Measurements from ENCODE around the gene DAPP1.

Gene DAPP1

DNA sequence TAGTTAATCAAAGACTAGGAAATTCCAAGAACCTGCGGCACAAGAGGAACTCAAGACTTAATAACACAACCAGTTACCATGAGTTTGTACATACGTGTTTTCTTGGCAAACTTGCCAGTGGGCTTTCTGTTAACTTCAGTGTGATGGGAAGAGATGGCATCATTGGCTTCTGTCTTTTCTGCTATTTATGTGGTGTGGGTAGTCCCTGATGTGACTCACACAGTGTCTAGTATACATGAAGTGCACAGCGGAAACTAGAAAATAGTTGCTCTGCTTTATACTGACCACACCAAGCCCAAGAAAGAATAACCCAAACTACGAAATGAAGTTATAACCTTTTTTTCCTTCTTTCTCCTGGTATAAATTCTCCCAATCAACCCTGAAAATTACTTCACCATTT, 24.5 kb downstream of the DAPP1 start:
- Histone ChIP-seq H3K9me3 (ENCODE audit: control insufficient read depth, insufficient read depth, low read depth, low read length) (no peaks in the 10 kb centered on the region), H3K27me3 (ENCODE audit: control insufficient read depth, insufficient read depth, low read length) (no peaks in the 10 kb centered on the region), H3K36me3 (ENCODE audit: control insufficient read depth, insufficient read depth, low read length) (no peaks in the 10 kb centered on the region), H3K4me3 (ENCODE audit: low read depth, low read length) (no peak overlapping the region), H3K27ac (ENCODE audit: low read depth, low read length) (no peak overlapping the region), H3K9ac (ENCODE audit: low read length) (no peak overlapping the region), H3K4me1 (ENCODE audit: control insufficient read depth, insufficient read depth, low read length) (no peaks in the 10 kb centered on the region)

DNA sequence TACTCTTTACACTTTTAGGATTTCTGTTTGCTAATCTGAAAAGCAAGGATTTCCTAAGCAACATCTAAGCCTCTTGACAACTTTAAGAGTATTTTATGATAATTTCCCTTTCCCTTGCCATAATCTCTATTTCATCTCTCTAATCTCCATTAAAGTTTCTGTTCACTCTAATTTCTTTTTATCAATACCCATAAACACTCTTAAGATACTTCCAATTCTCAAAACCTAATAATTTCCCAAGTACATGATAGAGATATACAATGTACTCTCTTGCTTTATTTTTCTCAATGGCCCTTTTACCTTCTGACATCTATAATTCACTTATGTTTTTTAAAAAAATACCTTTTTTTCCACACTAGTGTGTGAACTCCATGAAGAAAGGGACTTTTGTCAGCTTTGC, 26.8 kb downstream of the DAPP1 start:
- Histone ChIP-seq H3K27ac (ENCODE audit: low read depth, low read length) (no peak overlapping the region), H3K4me1 (ENCODE audit: control insufficient read depth, insufficient read depth, low read length) (no peaks in the 10 kb centered on the region), H3K4me3 (ENCODE audit: low read depth, low read length) (no peak overlapping the region), H3K36me3 (ENCODE audit: control insufficient read depth, insufficient read depth, low read length) (no peaks in the 10 kb centered on the region), H3K27me3 (ENCODE audit: control insufficient read depth, insufficient read depth, low read length) (no peaks in the 10 kb centered on the region), H3K9ac (ENCODE audit: low read length) (no peak overlapping the region), H3K9me3 (ENCODE audit: control insufficient read depth, insufficient read depth, low read depth, low read length) (no peaks in the 10 kb centered on the region)

DNA sequence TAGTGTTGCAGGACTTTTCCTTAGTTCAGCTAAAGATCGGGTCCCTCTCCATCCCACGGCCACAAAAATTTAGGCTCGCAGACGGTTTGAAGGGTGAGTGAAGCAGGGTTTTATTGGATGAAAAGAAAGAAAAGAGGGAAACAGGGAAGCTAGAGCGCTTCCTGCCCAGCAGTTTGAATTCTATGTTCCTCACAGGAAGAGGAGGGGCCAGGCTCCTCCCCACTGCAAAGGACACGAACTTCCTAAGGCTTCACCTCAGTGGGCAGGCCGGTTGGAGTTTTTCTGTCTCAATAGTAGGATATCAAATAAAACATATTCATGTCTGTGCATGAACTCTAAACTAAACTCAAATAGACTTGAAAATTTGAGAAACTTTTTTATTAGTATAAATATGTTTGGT, 27.4 kb downstream of the DAPP1 start:
- H3K27me3 ChIP-seq (ENCODE audit: control insufficient read depth, insufficient read depth, low read length): no peaks in the 10 kb centered on the region
- H3K9ac ChIP-seq (ENCODE audit: low read length): no peak overlapping the region
- no peak overlapping the region for H3K27ac ChIP-seq (ENCODE audit: low read depth, low read length)
- H3K9me3 ChIP-seq (ENCODE audit: control insufficient read depth, insufficient read depth, low read depth, low read length): no peaks in the 10 kb centered on the region
- H3K4me3 ChIP-seq (ENCODE audit: low read depth, low read length): no peak overlapping the region
- no peaks in the 10 kb centered on the region for H3K36me3 ChIP-seq (ENCODE audit: control insufficient read depth, insufficient read depth, low read length)
- no peaks in the 10 kb centered on the region for H3K4me1 ChIP-seq (ENCODE audit: control insufficient read depth, insufficient read depth, low read length)

DNA sequence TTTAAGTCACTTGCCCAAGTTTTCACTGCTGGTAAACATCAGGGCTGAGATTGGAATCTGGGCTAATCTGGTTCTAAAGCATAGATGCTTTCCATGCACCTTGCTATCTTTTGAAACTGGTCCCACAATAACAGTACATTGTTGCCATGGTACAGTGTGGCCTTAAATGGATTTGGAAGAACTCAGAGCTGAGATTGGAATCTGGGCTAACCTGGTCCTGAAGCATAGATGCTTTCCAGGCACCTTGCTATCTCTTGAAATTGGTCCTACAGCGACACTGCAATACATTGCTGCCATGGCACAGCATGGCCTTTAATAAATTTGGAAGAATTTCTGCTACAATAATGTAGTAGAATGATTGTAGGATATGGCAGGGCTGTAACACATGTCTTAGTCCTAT, 28.6 kb downstream of the DAPP1 start:
- no peaks in the 10 kb centered on the region for H3K4me1 ChIP-seq (ENCODE audit: control insufficient read depth, insufficient read depth, low read length)
- H3K27ac ChIP-seq (ENCODE audit: low read depth, low read length): no peak overlapping the region
- no peaks in the 10 kb centered on the region for H3K9me3 ChIP-seq (ENCODE audit: control insufficient read depth, insufficient read depth, low read depth, low read length)
- H3K9ac ChIP-seq (ENCODE audit: low read length): no peak overlapping the region
- no peaks in the 10 kb centered on the region for H3K36me3 ChIP-seq (ENCODE audit: control insufficient read depth, insufficient read depth, low read length)
- no peaks in the 10 kb centered on the region for H3K27me3 ChIP-seq (ENCODE audit: control insufficient read depth, insufficient read depth, low read length)
- no peak overlapping the region for H3K4me3 ChIP-seq (ENCODE audit: low read depth, low read length)

DNA sequence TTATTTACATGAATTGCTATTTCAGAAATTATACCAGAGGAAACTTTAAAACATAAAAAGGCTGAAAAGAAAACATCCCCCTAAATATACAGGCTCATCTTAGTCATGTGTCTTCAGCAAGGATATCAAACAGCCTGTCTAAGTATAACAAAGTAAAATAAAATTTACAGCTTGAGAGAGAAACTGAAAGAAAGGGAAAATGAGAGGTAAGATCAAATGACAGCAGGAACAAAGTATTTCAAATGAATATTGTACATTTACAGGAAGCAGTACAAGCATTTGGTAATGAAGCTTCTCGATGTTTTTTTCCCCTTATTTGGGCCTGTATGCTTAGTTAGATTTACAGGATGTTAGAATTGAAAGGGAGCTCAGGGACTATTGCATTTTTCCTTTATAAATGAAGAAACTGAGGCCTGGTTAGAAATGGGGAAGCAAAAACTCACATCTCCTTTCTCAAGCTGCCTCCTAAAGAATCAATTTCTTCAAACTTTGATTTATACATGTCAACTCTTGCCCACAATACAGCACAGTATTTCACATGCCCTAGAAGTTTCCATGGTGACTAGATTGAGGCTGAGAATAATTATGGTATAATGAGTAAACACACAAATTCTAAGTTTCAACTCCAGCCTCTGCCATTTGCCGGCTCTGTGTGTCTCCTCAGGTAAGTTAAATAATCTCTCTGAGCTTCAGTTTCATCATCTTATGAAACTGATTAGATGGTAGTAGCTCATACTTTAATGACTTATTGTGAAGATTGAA, 29.3 kb downstream of the DAPP1 start:
- H3K9ac ChIP-seq (ENCODE audit: low read length): no peak overlapping the region
- no peaks in the 10 kb centered on the region for H3K4me1 ChIP-seq (ENCODE audit: control insufficient read depth, insufficient read depth, low read length)
- H3K4me3 ChIP-seq (ENCODE audit: low read depth, low read length): no peak overlapping the region
- no peaks in the 10 kb centered on the region for H3K27me3 ChIP-seq (ENCODE audit: control insufficient read depth, insufficient read depth, low read length)
- no peaks in the 10 kb centered on the region for H3K36me3 ChIP-seq (ENCODE audit: control insufficient read depth, insufficient read depth, low read length)
- H3K9me3 ChIP-seq (ENCODE audit: control insufficient read depth, insufficient read depth, low read depth, low read length): no peaks in the 10 kb centered on the region
- no peak overlapping the region for H3K27ac ChIP-seq (ENCODE audit: low read depth, low read length)

DNA sequence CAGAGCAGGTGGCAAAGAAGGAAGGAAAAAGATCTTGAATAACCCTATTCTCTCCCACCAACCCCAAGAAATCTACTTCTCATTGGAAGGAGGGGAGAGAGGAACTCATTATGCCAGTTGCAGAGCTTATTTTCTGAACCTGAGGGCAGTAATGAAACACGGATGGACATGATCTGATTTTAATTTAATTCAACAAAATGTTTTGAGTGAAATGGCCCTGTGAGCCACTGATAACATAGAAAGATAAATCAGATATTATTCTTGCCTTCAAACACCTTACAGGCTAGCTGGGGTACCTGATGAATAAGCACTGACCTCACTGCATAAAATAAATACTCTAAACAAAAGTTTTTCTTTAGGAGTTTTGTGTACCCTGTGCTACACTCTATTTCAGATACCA, 30.3 kb downstream of the DAPP1 start:
- Histone ChIP-seq H3K36me3 (ENCODE audit: control insufficient read depth, insufficient read depth, low read length) (no peaks in the 10 kb centered on the region), H3K27ac (ENCODE audit: low read depth, low read length) (no peak overlapping the region), H3K9ac (ENCODE audit: low read length) (no peak overlapping the region), H3K4me1 (ENCODE audit: control insufficient read depth, insufficient read depth, low read length) (no peaks in the 10 kb centered on the region), H3K4me3 (ENCODE audit: low read depth, low read length) (no peak overlapping the region), H3K27me3 (ENCODE audit: control insufficient read depth, insufficient read depth, low read length) (no peaks in the 10 kb centered on the region), H3K9me3 (ENCODE audit: control insufficient read depth, insufficient read depth, low read depth, low read length) (no peaks in the 10 kb centered on the region)

DNA sequence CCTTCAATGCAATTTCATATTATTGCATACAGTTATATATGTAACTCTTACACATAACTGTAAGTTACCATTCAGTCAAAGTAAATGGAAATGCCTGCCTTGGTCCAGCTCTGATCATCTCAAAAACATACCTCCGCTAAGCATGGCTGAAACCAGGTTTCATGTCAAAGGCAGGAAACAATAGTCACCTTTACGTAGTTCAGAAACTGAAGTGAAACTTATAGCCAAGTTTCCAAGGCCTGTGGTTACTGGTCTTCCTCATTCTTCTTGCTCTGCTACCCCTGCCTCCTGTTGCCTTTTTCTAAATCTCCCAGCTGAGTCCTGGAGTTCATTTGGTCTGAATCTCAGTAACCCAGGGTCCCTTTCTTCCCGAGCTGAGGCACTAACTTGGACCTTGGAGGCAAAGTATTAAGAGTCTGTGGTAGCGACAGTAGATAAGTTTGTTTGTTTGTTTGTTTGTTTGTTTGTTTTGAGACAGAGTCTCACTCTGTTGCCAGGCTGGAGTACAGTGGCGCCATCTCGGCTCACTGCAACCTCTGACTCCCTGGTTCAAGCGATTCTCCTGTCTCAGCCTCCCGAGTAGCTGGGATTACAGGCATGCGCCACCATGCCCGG, 30.8 kb downstream of the DAPP1 start:
- no peak overlapping the region for H3K9ac ChIP-seq (ENCODE audit: low read length)
- H3K27ac ChIP-seq (ENCODE audit: low read depth, low read length): no peak overlapping the region

DNA sequence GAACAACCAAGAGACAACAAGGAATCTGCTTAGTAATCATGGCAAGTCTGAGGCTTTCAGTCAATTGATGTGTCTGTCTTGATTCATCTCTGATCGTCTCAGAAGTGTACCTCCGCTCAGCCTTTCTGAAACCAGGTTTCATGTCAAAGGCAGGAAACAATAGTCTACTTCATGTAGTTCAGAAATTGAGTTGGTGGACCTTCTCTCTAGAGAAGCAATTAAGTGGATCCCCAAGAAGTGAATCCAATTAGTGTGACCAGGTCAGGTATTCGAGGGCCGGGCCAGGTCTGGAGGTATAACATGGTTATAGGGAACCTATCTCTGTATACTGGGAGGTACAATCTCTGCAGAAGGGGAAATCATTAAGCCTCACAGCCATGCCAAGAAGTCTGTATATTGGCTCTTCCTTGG, 32.0 kb downstream of the DAPP1 start:
- Histone ChIP-seq H3K27me3 (ENCODE audit: control insufficient read depth, insufficient read depth, low read length) (no peaks in the 10 kb centered on the region), H3K9me3 (ENCODE audit: control insufficient read depth, insufficient read depth, low read depth, low read length) (no peaks in the 10 kb centered on the region), H3K4me3 (ENCODE audit: low read depth, low read length) (no peak overlapping the region), H3K4me1 (ENCODE audit: control insufficient read depth, insufficient read depth, low read length) (no peaks in the 10 kb centered on the region), H3K9ac (ENCODE audit: low read length) (no peak overlapping the region), H3K36me3 (ENCODE audit: control insufficient read depth, insufficient read depth, low read length) (no peaks in the 10 kb centered on the region), H3K27ac (ENCODE audit: low read depth, low read length) (no peak overlapping the region)

More for the DNA sequence above, 30.8 kb downstream of the DAPP1 start:
- Histone ChIP-seq H3K27me3 (ENCODE audit: control insufficient read depth, insufficient read depth, low read length) (no peaks in the 10 kb centered on the region), H3K36me3 (ENCODE audit: control insufficient read depth, insufficient read depth, low read length) (no peaks in the 10 kb centered on the region), H3K4me1 (ENCODE audit: control insufficient read depth, insufficient read depth, low read length) (no peaks in the 10 kb centered on the region), H3K4me3 (ENCODE audit: low read depth, low read length) (no peak overlapping the region), H3K9me3 (ENCODE audit: control insufficient read depth, insufficient read depth, low read depth, low read length) (no peaks in the 10 kb centered on the region)

DNA sequence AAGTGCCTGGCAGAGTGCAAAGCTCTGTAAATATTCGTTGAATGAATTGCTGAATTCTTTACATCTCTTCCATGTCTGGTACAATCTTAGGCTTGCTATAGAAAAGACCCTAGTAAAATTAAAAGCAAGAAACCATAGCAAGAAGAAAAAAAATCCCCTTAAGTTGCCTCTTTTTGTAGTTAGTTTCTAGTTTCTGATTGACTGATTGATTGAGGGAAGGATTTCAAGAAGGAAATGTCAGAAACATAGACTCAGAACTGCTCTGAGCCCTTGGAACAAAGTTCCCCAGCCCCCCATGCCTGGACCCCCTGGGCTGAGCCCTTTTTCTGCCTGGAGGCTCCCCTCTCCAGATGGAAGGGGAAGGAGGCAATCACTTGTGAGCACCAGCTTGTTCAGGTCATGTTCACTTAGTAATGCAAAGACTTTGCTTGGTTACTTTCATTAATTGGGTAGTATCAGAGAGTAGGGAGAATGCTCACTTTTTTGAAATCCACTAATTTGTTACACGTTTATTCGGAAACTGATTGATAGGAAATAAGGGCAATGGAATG, 35.6 kb downstream of the DAPP1 start:
- Histone ChIP-seq H3K36me3 (ENCODE audit: control insufficient read depth, insufficient read depth, low read length) (no peaks in the 10 kb centered on the region), H3K4me1 (ENCODE audit: control insufficient read depth, insufficient read depth, low read length) (peaks cover 4% of the 10 kb centered on the region; the same call in 1 of the 2 replicates), H3K9me3 (ENCODE audit: control insufficient read depth, insufficient read depth, low read depth, low read length) (no peaks in the 10 kb centered on the region), H3K27me3 (ENCODE audit: control insufficient read depth, insufficient read depth, low read length) (no peaks in the 10 kb centered on the region), H3K27ac (ENCODE audit: low read depth, low read length) (no peak overlapping the region), H3K9ac (ENCODE audit: low read length) (no peak overlapping the region), H3K4me3 (ENCODE audit: low read depth, low read length) (no peak overlapping the region)

DNA sequence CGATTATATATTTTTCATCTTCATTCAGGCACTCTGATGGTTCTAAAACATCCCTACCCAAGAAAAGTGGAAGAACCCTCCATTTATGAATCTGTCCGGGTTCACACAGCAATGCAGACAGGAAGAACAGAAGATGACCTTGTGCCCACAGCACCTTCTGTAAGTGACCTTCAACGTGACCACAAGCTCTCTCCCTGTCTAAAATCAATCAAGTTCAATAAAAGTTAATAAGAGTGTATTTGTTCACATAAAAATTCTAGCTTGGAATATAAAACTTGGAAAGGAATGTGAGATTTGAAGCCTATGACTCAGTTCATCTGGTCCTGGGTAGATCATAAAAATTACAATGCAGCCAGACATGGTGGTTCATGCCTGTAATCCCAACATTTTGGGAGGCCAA, 36.6 kb downstream of the DAPP1 start:
- Histone ChIP-seq H3K4me1 (ENCODE audit: control insufficient read depth, insufficient read depth, low read length) (peaks cover 4% of the 10 kb centered on the region; the same call in 1 of the 2 replicates), H3K9me3 (ENCODE audit: control insufficient read depth, insufficient read depth, low read depth, low read length) (no peaks in the 10 kb centered on the region), H3K27ac (ENCODE audit: low read depth, low read length) (no peak overlapping the region), H3K27me3 (ENCODE audit: control insufficient read depth, insufficient read depth, low read length) (no peaks in the 10 kb centered on the region), H3K36me3 (ENCODE audit: control insufficient read depth, insufficient read depth, low read length) (no peaks in the 10 kb centered on the region), H3K4me3 (ENCODE audit: low read depth, low read length) (no peak overlapping the region), H3K9ac (ENCODE audit: low read length) (no peak overlapping the region)

DNA sequence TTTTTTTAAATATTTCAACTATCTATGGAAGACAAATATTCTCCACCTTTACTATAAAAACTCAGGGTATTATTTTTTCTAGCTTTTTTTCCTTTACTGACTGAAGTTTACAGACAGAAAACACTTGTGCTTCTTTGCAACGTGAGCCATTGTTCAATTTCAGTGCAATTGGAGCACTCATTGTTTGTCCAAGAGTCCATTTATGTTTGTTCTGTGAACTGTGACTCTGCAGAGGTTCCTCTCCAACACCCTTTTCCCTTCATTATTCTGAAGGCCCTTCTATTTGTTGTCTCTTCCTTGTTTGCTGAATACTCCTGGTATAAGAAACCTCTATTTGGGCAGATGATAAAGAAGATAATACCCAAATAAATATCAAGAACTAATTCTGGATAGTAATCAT, 37.4 kb downstream of the DAPP1 start:
- H3K4me3 ChIP-seq (ENCODE audit: low read depth, low read length): no peak overlapping the region
- H3K27ac ChIP-seq (ENCODE audit: low read depth, low read length): no peak overlapping the region
- no peaks in the 10 kb centered on the region for H3K36me3 ChIP-seq (ENCODE audit: control insufficient read depth, insufficient read depth, low read length)
- H3K27me3 ChIP-seq (ENCODE audit: control insufficient read depth, insufficient read depth, low read length): no peaks in the 10 kb centered on the region
- H3K9me3 ChIP-seq (ENCODE audit: control insufficient read depth, insufficient read depth, low read depth, low read length): no peaks in the 10 kb centered on the region
- H3K9ac ChIP-seq (ENCODE audit: low read length): no peak overlapping the region
- H3K4me1 ChIP-seq (ENCODE audit: control insufficient read depth, insufficient read depth, low read length): peaks cover 4% of the 10 kb centered on the region; the same call in 1 of the 2 replicates

All from HUES6 (cell line).